Muscle layer of colon (tissue), 2 donors: ENCODE data around the gene DNER.

Source experiments
- H3K27ac ChIP-seq: one replicate; pipeline ENCODE4 v1.7.0; 2013; ENCODE audit warnings: low read depth, mild to moderate bottlenecking, low read length, moderate library complexity
- H3K27me3 ChIP-seq, 2 donors: one replicate each; pipeline ENCODE4 v1.7.0; 2013; ENCODE audit warnings: low read length in 2 of 2, mild to moderate bottlenecking in 2 of 2; ENCODE audit not compliant: insufficient read depth in 2 of 2, control insufficient read depth in 1 of 2
- H3K36me3 ChIP-seq: one replicate; pipeline ENCODE4 v1.7.0; 2013; ENCODE audit warnings: mild to moderate bottlenecking, low read length; ENCODE audit not compliant: insufficient read depth
- H3K4me1 ChIP-seq: one replicate; pipeline ENCODE4 v1.7.0; 2013; ENCODE audit warnings: mild to moderate bottlenecking, low read length; ENCODE audit not compliant: insufficient read depth
- H3K4me3 ChIP-seq, 2 donors: one replicate each; pipeline ENCODE4 v1.7.0; 2013; ENCODE audit warnings: low read length in 2 of 2, low read depth in 1 of 2, mild to moderate bottlenecking in 1 of 2, moderate library complexity in 1 of 2
- H3K9ac ChIP-seq: one replicate; pipeline ENCODE4 v1.7.0; 2013; ENCODE audit warnings: low read length
- H3K9me3 ChIP-seq: one replicate; pipeline ENCODE4 v1.7.0; 2013; ENCODE audit warnings: mild to moderate bottlenecking, low read length
- donor health status: abdominal sarcoma.
- donor health status: Adenocarcinoma of cecum.

Gene DNER

GRCh38 chr2:229543176-229543873 lies 171.0 kb downstream of the DNER start:
- Histone ChIP-seq H3K9me3 (no peaks in the 10 kb centered on the region), H3K4me3 (no peak overlapping the region), H3K27me3 (no peaks in the 10 kb centered on the region), H3K4me1 (no peaks in the 10 kb centered on the region), H3K9ac (no peak overlapping the region), H3K27ac (no peak overlapping the region), H3K36me3 (no peaks in the 10 kb centered on the region)

GRCh38 chr2:229539628-229540027 lies 174.7 kb downstream of the DNER start:
- Histone ChIP-seq H3K27ac (no peak overlapping the region), H3K36me3 (no peaks in the 10 kb centered on the region), H3K4me1 (no peaks in the 10 kb centered on the region), H3K27me3 (no peaks in the 10 kb centered on the region), H3K9ac (no peak overlapping the region), H3K9me3 (no peaks in the 10 kb centered on the region), H3K4me3 (no peak overlapping the region)

- Histone ChIP-seq H3K4me3 (no peak overlapping the region), H3K27ac (no peak overlapping the region), H3K9ac (no peak overlapping the region), H3K27me3 (no peaks in the 10 kb centered on the region), H3K4me1 (no peaks in the 10 kb centered on the region), H3K9me3 (no peaks in the 10 kb centered on the region), H3K36me3 (no peaks in the 10 kb centered on the region)
These were observed 182.8 kb downstream of the DNER start for GRCh38 chr2:229531594-229531993.

- Histone ChIP-seq H3K36me3 (no peaks in the 10 kb centered on the region), H3K9me3 (no peaks in the 10 kb centered on the region), H3K27me3 (no peaks in the 10 kb centered on the region), H3K4me3 (no peak overlapping the region), H3K4me1 (no peaks in the 10 kb centered on the region), H3K9ac (no peak overlapping the region), H3K27ac (no peak overlapping the region)
These were observed 183.9 kb downstream of the DNER start for GRCh38 chr2:229530434-229530833.

GRCh38 chr2:229528846-229529245 lies 185.5 kb downstream of the DNER start:
- no peaks in the 10 kb centered on the region for H3K36me3 ChIP-seq
- H3K9ac ChIP-seq, result no peak overlapping the region
- H3K9me3 ChIP-seq, result no peaks in the 10 kb centered on the region
- H3K4me3 ChIP-seq, result no peak overlapping the region
- no peaks in the 10 kb centered on the region for H3K27me3 ChIP-seq
- H3K4me1 ChIP-seq, result no peaks in the 10 kb centered on the region
- H3K27ac ChIP-seq, result no peak overlapping the region

- Histone ChIP-seq H3K9me3 (no peaks in the 10 kb centered on the region), H3K27me3 (no peaks in the 10 kb centered on the region), H3K4me1 (no peaks in the 10 kb centered on the region), H3K36me3 (no peaks in the 10 kb centered on the region), H3K9ac (no peak overlapping the region), H3K4me3 (no peak overlapping the region), H3K27ac (no peak overlapping the region)
These were observed 187.4 kb downstream of the DNER start for GRCh38 chr2:229526951-229527350.

GRCh38 chr2:229524799-229525198 lies 189.6 kb downstream of the DNER start:
- H3K27me3 ChIP-seq, result no peaks in the 10 kb centered on the region
- no peak overlapping the region for H3K4me3 ChIP-seq
- H3K9me3 ChIP-seq, result no peaks in the 10 kb centered on the region
- no peak overlapping the region for H3K27ac ChIP-seq
- no peaks in the 10 kb centered on the region for H3K4me1 ChIP-seq
- no peak overlapping the region for H3K9ac ChIP-seq
- no peaks in the 10 kb centered on the region for H3K36me3 ChIP-seq

- H3K9me3 ChIP-seq, result no peaks in the 10 kb centered on the region
- H3K27me3 ChIP-seq, result no peaks in the 10 kb centered on the region
These were observed 190.7 kb downstream of the DNER start for GRCh38 chr2:229523663-229524062.

GRCh38 chr2:229521576-229521975 lies 192.8 kb downstream of the DNER start:
- no peak overlapping the region for H3K27ac ChIP-seq
- no peak overlapping the region for H3K9ac ChIP-seq
- H3K27me3 ChIP-seq, result no peaks in the 10 kb centered on the region
- H3K4me3 ChIP-seq, result no peak overlapping the region
- H3K9me3 ChIP-seq, result no peaks in the 10 kb centered on the region
- peaks cover 4% of the 10 kb centered on the region for H3K4me1 ChIP-seq
- H3K36me3 ChIP-seq, result no peaks in the 10 kb centered on the region

More at GRCh38 chr2:229523663-229524062, 190.7 kb downstream of the DNER start:
- Histone ChIP-seq H3K27ac (no peak overlapping the region), H3K4me3 (no peak overlapping the region), H3K4me1 (peaks cover 4% of the 10 kb centered on the region), H3K9ac (no peak overlapping the region), H3K36me3 (no peaks in the 10 kb centered on the region)

- H3K36me3 ChIP-seq, result no peaks in the 10 kb centered on the region
- no peak overlapping the region for H3K9ac ChIP-seq
- no peaks in the 10 kb centered on the region for H3K9me3 ChIP-seq
- H3K27ac ChIP-seq, result no peak overlapping the region
- no peaks in the 10 kb centered on the region for H3K27me3 ChIP-seq
- H3K4me3 ChIP-seq, result no peak overlapping the region
- peaks cover 4% of the 10 kb centered on the region for H3K4me1 ChIP-seq
These were observed 193.7 kb downstream of the DNER start for GRCh38 chr2:229520691-229521096.

- H3K9me3 ChIP-seq, result no peaks in the 10 kb centered on the region
- H3K27me3 ChIP-seq, result no peaks in the 10 kb centered on the region
- H3K27ac ChIP-seq, result no peak overlapping the region
- peaks cover 4% of the 10 kb centered on the region for H3K4me1 ChIP-seq
- no peak overlapping the region for H3K4me3 ChIP-seq
- no peak overlapping the region for H3K9ac ChIP-seq
- H3K36me3 ChIP-seq, result no peaks in the 10 kb centered on the region
These were observed 194.5 kb downstream of the DNER start for GRCh38 chr2:229519655-229520430.
